ENCODE measurements around the gene CAPZA1. TPM values are rescaled to one million over a fixed set of nuclear protein-coding genes. Genes with fewer than 3 reads are reported as not detected.

The CAPZA1 gene
- total RNA-seq, 1 donor from 2014 or later: 149 TPM

GRCh38 chr1:112702067-112702395, 82.4 kb downstream of the CAPZA1 start:
- DNase-seq: peak; percentile 7
- peaks cover 29% of the 10 kb centered on the region for H3K4me1 Mint-ChIP-seq (ENCODE audit: low read depth, unreplicated experiment)
- H3K9me3 Mint-ChIP-seq (ENCODE audit: unreplicated experiment): peaks cover 7% of the 10 kb centered on the region
- peaks cover 10% of the 10 kb centered on the region for H3K27me3 Mint-ChIP-seq (ENCODE audit: unreplicated experiment)
- peak overlapping the region; percentile 22 for H3K4me3 Mint-ChIP-seq (ENCODE audit: unreplicated experiment)
- no peak for TF ChIP-seq CTCF (IDR thresholded peaks at IDR 0.05; ENCODE audit: partially characterized antibody, unreplicated experiment)
- peak overlapping the region; percentile 31 for H3K27ac Mint-ChIP-seq (ENCODE audit: unreplicated experiment)
- peaks cover 7% of the 10 kb centered on the region for H3K36me3 Mint-ChIP-seq (ENCODE audit: unreplicated experiment)

- Mint-ChIP-seq H3K4me1 (ENCODE audit: low read depth, unreplicated experiment) (peaks cover 29% of the 10 kb centered on the region), H3K27me3 (ENCODE audit: unreplicated experiment) (peaks cover 10% of the 10 kb centered on the region), H3K27ac (ENCODE audit: unreplicated experiment) (no peak overlapping the region), H3K36me3 (ENCODE audit: unreplicated experiment) (peaks cover 7% of the 10 kb centered on the region), H3K4me3 (ENCODE audit: unreplicated experiment) (peak overlapping the region; percentile 22), H3K9me3 (ENCODE audit: unreplicated experiment) (peaks cover 10% of the 10 kb centered on the region)
- no peak for TF ChIP-seq CTCF (IDR thresholded peaks at IDR 0.05; ENCODE audit: partially characterized antibody, unreplicated experiment)
- DNase-seq: peak; percentile 11
These were observed 83.0 kb downstream of the CAPZA1 start for GRCh38 chr1:112702420-112703261.

- Mint-ChIP-seq H3K4me1 (ENCODE audit: low read depth, unreplicated experiment) (peaks cover 29% of the 10 kb centered on the region), H3K9me3 (ENCODE audit: unreplicated experiment) (peaks cover 13% of the 10 kb centered on the region), H3K36me3 (ENCODE audit: unreplicated experiment) (peaks cover 7% of the 10 kb centered on the region), H3K27me3 (ENCODE audit: unreplicated experiment) (peaks cover 12% of the 10 kb centered on the region), H3K4me3 (ENCODE audit: unreplicated experiment) (no peak overlapping the region), H3K27ac (ENCODE audit: unreplicated experiment) (no peak overlapping the region)
- no peak for DNase-seq
- no peak for TF ChIP-seq CTCF (IDR thresholded peaks at IDR 0.05; ENCODE audit: partially characterized antibody, unreplicated experiment)
These were observed 84.1 kb downstream of the CAPZA1 start for GRCh38 chr1:112703706-112704105.

- peaks cover 28% of the 10 kb centered on the region for H3K4me1 Mint-ChIP-seq (ENCODE audit: low read depth, unreplicated experiment)
- no peak for DNase-seq
- H3K36me3 Mint-ChIP-seq (ENCODE audit: unreplicated experiment): peaks cover 7% of the 10 kb centered on the region
- H3K4me3 Mint-ChIP-seq (ENCODE audit: unreplicated experiment): peak overlapping the region; percentile 98
- peak overlapping the region; percentile 48 for H3K27ac Mint-ChIP-seq (ENCODE audit: unreplicated experiment)
- TF ChIP-seq CTCF (IDR thresholded peaks at IDR 0.05; ENCODE audit: partially characterized antibody, unreplicated experiment): no peak
- peaks cover 15% of the 10 kb centered on the region for H3K9me3 Mint-ChIP-seq (ENCODE audit: unreplicated experiment)
- H3K27me3 Mint-ChIP-seq (ENCODE audit: unreplicated experiment): peaks cover 12% of the 10 kb centered on the region
These were observed 84.8 kb downstream of the CAPZA1 start for GRCh38 chr1:112704391-112704933.
